NCI-H1048 (cell line): Measurements from ENCODE around the gene ACAP2.
A peak's percentile ranks its signal among the peaks of the same experiment; 100 is the strongest.

ENCODE experiments used
- DNase-seq: peaks from one replicate; lab custom pipeline; 2025; lab: John Stamatoyannopoulos, UW

ACAP2 gene

DNA sequence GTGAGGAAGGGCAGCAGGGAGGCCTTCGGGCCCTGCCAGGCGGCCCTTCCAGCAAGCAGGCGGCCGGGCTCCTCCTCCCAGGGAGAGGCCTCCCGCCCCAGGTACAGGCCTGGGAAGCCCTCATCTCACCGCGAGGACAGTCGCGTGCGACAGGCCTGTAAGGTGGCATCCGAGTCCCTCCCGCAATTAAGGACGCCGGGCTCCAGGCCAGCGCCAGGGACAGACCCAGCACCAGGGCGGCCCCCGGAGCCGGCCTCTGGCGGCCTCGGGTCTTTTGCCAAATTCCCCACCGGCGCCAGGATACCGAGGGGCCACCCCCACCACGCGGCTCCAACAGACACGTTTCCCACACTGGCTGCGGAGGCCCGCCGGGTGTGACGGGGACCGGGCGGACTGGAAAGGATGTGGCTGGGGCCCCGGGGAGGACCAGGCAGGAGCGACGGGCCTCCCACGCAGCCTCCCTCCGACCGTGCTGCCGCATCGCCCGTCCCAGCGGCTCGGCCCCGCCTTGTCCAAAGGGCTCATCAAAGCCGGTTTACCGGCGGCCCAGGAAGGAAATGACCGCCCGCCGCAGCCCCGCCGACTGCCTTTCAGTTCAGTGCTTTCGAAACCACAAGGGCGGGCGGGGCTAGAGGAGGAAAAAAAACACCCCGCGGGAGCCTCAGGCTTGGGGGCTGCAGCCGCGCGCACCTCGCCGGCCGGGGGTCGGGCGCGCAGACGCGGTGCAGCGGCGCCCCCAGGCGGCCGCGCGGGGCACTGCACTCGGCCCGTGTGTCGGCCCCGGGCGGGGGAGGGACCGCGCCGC is 183.1 kb downstream of the ACAP2 start:
- DNase-seq = peak; percentile 69

DNA sequence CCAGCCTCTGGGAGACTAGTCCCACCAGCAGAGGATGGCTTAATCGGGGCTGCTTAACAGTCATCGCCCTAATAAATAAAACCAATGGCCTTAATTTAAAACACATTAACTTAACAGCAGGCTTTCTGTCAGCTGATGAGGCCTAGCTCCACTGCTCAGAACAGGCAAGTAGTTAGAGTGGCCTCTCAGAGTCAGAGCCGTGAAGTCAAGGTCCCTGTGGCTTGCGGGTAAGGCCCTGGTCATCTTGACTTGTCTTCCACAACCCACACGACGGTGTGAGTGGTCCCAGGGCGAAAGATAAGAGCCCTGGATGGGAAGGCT is 183.7 kb downstream of the ACAP2 start:
- DNase-seq = no peak

DNA sequence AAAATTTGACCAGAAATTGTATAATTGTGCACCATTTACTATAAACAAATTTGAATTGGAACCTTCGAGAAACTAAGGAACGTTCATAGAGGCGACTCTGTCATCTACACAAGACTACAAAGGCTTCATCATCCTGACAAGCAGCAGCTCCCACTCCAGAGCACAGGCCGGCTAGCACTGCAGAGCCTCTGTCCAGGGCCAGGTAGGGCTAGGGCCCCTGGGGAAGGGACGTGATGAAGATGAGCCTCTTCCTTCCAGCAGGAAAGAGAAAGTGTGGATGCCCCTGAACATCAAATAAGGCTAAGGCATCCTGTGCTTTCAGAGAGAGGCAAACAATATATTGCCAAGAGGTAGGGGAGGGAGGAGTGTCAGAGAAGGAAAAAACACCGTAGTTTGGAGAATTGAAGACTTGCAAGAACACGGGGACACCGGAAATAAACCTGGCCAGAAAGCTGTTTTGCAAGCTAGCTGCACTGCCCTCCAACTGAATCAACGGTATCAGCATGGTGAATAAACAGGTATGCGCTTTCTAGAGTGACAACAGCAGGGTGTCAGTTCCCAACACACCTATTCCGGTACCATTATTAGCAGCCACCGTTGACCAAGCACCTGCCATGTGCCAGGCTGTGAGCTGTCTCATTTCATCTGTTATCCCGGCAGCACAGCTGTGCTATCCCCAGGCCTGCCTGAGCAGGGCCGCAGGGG is 184.2 kb downstream of the ACAP2 start:
- no peak for DNase-seq

DNA sequence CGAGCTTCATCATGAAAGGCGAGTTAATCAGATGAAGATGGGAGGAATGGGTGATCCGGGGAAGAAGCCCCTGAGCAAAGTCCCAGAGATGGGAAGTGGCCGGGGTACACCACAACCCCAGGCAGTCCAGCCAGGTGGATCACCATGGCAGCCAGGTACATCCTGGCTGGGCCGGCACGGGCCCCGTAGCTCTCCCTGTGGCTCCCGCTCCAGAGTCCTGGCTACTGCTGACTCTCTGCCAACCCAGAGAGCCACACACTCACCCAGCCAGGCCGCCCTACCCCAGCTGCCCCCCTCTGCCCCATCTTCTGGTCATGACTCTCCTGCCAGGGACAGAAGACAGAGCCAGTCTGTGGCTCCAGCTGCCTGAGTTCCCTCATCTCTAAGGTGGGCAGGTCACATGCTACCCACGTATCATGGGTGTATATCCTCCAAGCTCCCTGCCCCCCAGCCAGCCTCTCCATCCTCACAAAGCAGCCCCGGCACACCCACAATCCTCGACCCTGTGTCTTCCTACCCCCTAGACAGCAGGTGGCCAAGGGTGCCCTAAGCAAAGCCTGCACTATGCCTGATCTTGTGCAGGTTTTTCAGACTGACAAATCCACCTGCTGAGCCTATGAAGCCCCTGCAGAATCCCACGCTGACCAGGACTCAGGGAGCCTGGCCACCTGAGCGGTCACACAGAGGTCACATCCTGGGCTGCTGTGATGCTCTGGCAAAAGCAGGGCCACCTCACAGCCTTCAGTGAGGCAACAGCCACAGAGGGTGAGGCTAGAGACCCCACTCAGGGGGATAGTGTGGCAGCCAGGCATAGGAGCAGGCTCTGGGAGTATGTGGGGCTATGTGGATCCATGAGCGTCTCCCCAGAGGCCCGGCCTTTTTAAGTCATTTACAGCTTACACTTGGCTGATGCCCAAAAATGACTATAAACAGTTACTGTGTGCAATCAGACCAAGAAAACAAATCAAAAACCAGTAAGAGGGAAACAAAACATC is 185.1 kb downstream of the ACAP2 start:
- no peak for DNase-seq

DNA sequence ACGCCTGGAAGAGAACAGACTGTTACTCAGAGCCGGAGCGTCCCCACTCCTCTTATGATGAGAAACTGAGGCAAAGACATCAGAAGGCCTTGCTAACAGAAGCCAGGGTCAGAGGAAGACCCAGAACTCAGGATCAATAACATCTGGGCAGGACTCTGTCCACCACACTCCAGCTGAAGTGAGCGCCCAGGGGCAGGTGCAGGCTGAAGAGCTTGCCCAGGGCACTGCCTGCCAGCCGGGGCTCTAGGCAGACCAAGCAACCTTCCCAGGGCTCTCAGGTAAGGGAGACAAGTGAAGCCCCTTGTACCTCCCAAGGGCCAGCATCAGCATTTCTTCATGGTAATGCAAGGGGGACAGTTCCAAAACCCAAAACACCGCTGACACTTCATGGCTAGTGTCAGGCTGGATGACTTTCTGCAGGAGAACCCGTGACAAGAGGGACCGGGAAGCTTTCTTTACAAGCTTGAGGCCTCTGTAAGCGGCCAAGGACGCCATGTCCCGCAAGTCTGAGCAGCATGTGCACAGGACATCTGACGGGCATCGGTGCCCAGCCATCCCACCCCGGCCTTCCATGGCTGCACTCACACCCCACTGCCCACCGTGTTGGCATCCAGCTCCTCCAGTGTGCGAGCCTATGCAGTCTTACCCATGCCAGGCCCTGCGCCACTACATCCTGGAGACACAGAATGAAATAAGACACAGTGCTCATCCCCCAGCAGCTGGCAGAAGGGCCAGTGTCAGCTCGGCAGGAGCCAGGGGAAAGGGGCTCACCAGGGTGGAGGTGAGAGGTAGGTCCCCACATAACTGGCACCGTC is 186.0 kb downstream of the ACAP2 start:
- DNase-seq = no peak

DNA sequence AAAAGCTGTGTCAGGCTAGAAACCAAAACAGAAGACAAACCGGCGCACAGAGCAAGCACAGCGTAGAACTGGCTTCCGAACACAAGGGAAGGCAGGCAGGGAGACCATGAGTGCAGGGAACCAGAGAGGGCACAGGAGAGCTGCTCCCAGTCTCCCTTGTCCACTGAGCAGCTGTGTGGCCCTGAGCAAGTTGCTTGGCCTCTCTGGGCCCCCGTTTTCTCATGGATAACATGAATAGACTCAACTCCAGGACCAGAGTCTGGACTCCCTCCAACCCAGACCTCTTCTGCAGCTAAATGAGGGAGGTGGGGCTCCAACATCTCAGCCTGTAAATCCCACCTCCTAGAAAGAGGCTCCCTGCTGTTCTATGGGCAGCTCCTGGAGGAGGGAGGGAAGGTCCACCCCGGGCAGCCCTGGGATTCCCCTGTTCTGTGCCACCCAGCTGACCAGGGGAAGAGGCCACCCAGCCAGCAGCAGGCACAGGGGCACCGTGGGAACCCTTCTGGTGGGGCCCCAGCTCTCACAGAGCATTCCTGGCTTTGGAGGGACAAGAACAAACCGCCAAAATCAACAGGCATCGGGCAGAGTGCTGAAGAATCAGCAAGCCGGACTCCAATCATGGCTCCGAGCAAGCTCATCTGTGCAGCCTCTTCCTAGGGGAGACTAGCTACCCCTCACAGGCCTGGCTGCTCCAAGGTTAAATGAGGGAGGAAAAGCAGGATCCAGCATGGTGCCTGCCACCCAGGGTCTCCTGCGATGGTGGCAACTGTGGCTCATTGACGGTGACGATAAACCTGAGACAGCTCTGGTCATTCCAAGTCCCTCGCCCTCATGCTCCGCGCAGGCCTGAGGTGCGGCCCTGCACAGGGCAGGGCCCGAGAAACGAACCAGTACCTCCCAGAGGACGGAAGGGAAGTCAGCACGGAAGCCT is 187.0 kb downstream of the ACAP2 start:
- DNase-seq = no peak

DNA sequence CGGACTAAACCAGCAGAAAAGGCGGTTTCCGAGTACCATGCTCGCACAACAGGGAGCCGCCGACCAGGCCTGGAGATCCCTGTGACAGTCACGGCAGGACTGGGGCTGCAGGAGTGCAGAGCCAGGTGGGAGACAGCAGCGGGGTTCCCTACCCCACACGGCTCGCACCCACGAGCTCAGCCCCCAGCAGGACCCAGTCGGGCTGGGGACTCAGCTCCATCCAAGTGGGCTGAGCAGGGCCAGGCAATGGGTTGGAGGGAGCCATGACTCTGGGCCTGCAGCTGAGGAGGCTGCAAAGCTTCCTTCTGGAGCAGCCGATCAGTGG is 187.7 kb downstream of the ACAP2 start:
- DNase-seq = no peak

DNA sequence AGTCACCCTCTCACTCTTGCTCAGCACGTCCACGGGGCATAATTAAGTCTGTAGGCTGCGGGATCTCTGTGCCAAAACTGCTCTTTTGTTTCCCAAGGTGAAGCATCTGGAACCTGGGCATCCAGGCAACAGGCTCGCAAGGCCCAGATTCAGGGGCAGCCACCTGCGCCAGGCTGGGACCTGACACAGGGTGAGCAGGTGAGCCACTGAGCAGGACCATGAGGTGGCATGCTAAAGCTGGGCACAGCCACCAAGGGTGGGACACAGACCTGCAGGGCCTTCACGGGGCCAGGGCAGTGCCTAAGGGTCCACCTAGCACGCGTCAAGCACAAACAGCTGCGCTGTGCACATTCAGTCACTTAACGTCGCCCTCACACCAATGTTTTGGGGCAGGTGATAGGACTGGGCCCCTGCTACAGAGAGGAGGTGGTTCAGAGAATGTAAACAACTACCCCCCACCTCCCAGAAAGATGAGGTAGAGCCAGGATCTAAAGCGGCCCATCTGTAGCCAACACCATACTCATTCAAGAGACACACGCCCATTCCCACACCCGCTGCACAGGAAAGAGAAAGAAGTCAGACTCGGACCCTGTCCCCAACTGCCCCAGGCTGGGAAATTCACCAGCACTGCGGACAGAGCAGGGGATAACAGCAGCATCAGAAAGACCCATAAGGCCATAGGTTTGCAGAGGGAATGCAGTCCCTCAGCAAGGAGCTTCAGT is 188.2 kb downstream of the ACAP2 start:
- DNase-seq = no peak

DNA sequence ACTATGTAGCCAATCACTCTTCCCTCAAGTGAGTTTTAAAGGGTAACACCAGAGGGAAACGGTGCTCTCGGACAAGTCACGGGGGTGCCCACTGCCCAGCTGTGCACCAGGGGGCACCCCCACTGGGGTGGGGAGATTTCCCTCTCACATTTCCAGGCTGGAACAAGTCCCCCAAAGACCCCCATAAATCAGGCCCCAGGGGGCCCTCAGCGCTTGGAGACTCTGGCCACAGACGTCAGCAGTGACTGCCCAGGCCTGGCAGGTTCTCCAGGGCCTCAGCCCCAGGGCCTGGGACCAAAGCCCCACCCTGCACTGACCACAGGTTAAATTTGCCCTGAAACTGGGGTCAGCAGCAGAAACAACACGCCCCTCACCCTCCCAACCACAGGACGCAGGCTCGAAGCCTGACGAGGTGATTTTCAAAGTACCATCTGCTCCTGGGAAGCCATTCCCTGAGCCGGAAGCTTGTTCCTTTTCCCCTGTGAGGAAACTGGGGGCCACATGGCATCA is 188.8 kb downstream of the ACAP2 start:
- no peak for DNase-seq

DNA sequence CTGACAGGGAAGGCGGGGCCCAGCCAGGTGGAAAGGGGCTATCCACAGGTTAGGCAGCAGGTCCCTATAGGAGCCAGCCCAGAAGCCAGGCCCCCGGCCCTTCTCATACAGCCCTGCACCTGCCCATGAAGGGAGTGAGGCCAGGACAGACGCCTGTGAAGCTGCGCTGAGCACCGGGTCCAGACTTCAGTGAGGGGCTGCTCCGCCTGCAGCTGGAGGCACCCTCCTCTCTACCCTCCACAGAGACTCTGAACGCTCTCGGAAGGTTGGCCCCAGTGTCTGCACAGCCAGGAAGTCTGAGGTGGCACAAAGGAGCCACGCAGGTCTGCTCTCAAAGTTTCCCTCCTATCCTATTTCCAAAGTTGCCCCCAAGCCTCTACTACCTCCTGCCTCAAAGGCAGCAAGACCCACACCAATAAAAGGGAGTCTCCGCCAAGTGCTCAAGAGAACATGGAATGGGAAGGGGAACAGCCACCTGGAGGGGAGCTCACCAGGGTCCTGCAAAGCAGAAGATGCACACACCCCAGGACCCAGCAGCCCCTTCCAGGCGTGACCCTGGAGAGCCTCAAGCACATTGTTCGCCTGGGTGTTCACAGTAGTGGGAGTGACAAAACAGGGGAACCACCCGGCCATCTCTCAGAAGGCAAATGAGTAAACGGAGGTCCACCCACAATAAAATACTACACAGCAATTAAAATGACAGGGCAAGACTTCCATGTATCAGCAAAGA is 191.3 kb downstream of the ACAP2 start:
- no peak for DNase-seq

DNA sequence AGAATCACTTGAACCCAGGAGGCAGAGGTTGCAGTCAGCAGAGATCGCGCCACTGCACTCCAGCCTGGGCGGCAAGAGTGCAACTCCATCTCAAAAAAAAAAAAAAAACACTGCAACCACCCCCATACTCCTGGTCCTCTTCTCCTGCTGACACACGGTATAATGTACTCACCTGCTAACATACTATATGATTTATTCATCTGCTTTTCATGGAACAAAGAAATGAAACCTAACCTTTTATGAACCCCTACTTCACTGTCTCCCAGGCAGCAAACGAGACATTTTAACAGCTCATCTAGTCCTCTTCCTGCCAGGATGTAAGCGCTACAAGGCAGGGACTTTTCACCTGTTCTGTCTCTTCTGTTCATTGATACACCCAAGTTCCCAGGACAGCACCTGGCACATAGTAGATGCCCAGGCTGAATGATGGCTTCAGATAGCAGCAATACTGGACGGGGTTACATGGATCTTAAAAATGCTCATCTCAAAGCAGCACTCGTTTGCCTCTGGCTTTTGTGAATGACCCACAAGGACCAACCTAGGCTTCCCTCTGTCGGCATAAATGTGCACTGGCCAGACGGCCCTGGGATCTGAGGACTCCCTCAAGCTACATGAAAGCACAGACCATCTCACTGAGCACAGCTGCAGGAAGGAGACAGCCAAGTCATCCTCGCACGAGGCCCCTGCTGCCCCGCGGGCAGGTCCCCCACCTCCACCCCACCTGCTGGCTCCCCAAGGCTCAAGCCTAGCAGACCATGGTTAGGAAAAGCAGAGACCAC is 192.2 kb downstream of the ACAP2 start:
- no peak for DNase-seq

DNA sequence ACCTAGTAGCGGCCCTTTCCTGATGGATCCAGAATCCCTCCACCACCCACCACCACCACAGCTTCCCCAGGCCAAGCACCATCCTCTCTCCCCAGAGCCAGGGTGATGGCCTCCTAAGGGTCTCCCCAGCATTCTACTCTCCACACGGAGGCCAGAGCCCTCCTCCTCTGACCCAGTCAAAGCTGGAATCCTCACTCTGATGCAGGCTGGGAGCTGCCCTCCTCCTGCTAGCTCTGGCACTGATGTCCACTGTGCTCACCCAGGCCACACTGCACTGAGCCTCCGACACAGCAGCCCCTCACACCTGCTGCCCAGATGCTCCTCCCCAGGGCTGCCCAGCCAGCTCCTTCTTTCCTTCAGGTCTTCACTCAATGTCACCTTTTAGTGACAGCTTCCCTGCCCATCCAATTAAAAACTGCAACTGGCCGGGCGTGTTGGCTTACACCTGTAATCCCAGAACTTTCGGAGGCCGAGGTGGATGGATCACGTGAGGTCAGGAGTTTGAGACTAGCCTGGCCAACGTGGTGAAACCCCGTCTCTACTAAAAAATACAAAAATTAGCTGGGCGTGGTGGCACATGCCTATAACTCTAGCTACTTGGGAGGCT is 192.9 kb downstream of the ACAP2 start:
- DNase-seq = no peak

DNA sequence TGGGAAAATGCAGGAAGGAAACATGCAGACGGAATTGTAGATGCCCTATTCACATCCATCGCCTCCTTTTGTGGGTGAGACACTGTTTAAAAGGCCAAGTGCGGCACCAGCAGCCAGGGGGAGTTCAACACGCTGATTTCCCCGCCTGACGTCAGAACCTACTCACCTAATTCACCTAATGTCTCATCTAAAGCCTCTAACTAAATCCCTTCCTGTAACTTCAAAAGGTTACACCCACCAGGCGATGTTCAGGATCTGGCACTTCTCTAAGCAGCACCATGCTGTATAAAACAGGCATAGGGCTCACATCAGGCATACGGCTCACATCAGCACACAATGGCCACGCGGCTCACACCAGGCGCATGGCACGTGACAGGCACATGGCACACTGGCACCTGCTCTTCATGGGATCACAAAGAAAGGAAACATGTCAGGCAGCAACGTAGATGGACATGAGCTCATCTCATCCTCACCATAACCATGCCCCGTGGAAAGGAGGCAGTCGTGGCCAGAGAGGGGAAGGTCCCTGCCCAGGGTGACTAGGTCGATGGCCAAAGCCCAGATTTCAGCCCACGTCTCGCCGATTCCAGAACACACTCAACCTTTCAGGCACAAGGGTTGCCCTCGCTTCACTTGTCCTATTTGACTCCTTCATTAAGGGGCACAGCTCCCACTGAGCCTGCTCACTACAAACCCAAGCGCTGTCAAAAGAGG is 193.6 kb downstream of the ACAP2 start:
- DNase-seq = no peak

DNA sequence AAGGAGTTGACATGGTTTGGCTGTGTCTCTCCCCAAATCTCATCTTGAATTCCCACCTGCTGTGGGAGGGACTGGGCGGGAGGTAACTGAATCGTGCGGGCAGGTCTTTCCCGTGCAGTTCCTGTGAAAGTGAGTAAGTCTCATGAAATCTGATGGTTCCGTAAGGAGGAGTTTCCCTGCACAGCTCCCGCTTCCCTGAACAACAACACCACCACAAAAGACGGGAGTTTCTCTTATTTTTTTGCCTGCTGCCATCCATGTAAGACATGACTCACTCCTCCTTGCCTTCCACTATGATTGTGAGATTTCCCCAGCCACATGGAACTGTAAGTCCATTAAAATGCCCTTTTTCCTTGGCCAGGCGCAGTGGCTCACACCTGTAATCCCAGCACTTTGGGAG is 194.5 kb downstream of the ACAP2 start:
- no peak for DNase-seq

DNA sequence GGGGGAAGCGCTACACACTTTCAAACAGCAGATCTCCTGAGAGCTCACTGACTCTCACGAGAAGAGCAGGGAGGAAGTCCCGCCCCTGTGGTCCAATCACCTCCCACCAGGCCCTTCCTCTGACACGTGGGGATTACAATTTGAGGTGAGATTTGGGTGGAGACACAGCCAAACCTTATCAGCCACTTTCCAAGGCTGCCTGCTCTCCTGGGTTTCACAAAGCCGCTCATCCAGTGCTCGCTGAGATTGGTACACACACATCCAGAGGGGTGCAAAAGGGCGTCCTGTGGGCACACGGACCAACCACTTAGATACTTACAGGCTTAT is 195.0 kb downstream of the ACAP2 start:
- no peak for DNase-seq

DNA sequence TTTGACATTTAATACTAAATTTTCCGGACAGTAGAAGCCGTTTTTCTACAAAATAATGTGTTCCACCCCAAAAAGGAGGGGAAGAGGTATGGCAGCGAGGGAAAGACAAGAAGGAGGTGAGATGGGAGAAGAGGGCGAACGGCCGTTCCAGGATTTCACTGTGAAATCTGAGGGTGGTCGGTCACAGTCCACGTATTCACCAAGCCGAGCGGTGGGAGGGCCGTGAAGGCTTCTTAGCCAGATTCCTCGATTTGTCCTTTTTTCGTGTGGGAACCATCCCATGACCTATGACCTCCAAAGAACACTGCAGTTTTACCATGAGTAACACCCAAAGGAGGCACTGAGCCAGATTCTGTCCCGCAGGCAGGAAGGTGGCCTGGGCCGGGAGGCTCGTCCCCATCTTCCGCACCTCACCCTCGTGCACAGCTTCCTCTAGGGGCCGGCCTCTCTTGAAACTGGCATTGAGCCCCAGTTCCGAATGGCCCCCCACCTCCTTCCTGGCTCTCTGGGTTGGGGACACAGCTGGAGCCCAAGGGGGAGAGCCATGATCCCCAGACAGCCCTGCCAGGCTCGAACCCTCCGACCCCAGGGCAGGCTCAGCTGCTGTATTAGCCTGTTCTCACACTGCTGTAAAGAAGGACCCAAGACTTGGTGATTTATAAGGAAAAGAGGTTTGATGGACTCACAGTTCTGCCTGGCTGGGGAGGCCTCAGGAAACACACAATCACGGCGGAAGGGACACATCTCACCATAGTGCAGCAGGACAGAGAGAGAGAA is 195.5 kb downstream of the ACAP2 start:
- no peak for DNase-seq

DNA sequence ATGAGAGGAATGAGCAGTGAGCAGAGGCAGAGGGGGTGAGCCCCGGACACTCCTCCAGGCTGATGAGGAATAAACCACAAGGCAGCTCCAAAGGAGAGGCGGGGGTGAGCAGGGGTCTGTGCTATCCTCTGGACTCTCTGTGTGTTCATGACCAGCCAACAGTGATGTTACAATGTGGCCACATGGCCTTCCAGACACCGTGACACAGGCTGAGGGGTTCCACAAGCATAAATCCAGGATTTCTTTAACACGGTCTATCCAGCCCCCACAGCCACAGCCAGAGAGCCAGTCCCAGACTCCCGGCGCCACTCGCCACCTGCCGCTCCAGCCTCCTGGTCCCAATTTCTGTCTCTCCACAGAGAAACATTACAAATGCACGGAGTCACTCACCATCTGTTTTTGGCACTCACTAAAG is 196.2 kb downstream of the ACAP2 start:
- no peak for DNase-seq
